Measurements from ENCODE around the gene NR2F2.

- TF ChIP-seq U2AF2 (IDR thresholded peaks at IDR 0.05; ENCODE audit: low read depth, low read length) = no peak
- TF ChIP-seq SIN3A (IDR thresholded peaks at IDR 0.05; ENCODE audit: borderline replicate concordance, low read depth, low read length) = no peak
- no peak for TF ChIP-seq CAMTA2 (CRISPR knock-in tag; IDR thresholded peaks at IDR 0.05; ENCODE audit: borderline replicate concordance)
- TF ChIP-seq ZNF720 (CRISPR knock-in tag; IDR thresholded peaks at IDR 0.05) = no peak
- no peak for TF ChIP-seq POGZ (CRISPR knock-in tag; IDR thresholded peaks at IDR 0.05)
- TF ChIP-seq ZNF615 (CRISPR knock-in tag; IDR thresholded peaks at IDR 0.05; ENCODE audit: borderline replicate concordance) = no peak
- TF ChIP-seq CTCF (CRISPR knock-in tag; IDR thresholded peaks at IDR 0.05) = no peak
- TF ChIP-seq, protein P1, sequence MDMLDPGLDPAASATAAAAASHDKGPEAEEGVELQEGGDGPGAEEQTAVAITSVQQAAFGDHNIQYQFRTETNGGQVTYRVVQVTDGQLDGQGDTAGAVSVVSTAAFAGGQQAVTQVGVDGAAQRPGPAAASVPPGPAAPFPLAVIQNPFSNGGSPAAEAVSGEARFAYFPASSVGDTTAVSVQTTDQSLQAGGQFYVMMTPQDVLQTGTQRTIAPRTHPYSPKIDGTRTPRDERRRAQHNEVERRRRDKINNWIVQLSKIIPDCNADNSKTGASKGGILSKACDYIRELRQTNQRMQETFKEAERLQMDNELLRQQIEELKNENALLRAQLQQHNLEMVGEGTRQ (IDR thresholded peaks at IDR 0.05; ENCODE audit: low read depth, low read length) = no peak
- TF ChIP-seq, protein P1 (CRISPR knock-in tag; IDR thresholded peaks at IDR 0.05; ENCODE audit: borderline replicate concordance) = no peak
- TF ChIP-seq TARDBP (CRISPR knock-in tag; IDR thresholded peaks at IDR 0.05) = no peak
- TF ChIP-seq, protein P2, sequence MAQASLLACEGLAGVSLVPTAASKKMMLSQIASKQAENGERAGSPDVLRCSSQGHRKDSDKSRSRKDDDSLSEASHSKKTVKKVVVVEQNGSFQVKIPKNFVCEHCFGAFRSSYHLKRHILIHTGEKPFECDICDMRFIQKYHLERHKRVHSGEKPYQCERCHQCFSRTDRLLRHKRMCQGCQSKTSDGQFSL (CRISPR knock-in tag; IDR thresholded peaks at IDR 0.05) = no peak
- no peak for TF ChIP-seq ZBTB21 (CRISPR knock-in tag; IDR thresholded peaks at IDR 0.05)
- no peak for TF ChIP-seq TSC22D2 (CRISPR knock-in tag; IDR thresholded peaks at IDR 0.05; ENCODE audit: borderline replicate concordance)
Measured at GRCh38 chr15:96324192-96324895, 6.2 kb upstream of the NR2F2 start.
